Panc1 (cell line): ENCODE results near the gene IP6K2.
"Not testable (repeated sequence)": the region's sequence is repeated elsewhere in the genome, so short reads cannot be mapped to it uniquely, and the experiment has no call there.

Source experiments
- CTCF ChIP-seq: fragments of 450-650 bp; IDR thresholded peaks from 2 replicates; pipeline ENCODE4 v1.5.1; 2017; ENCODE audit warnings: mild to moderate bottlenecking
- POLR2AphosphoS5 ChIP-seq: IDR thresholded peaks from 2 replicates; pipeline ENCODE4 v1.6.1; 2012; ENCODE audit warnings: mild to moderate bottlenecking, low read depth, low read length, moderate library complexity

GRCh38 chr3:48759531-48759930, 42.5 kb upstream of the IP6K2 start:
- TF ChIP-seq CTCF, POLR2AphosphoS5: not testable (repeated sequence)
